ENCODE measurements around the gene EMILIN3.

Gene EMILIN3

GRCh38 chr20:41364967-41365765, 1.5 kb downstream of the EMILIN3 start:
- H3K36me3 ChIP-seq (ENCODE audit: control insufficient read depth in 2 of 2, insufficient read depth in 1 of 2, low read length in 2 of 2): peaks cover 0 to 41% of the 10 kb centered on the region in 2 experiments; a peak in 1 of 3 replicates
- no peaks in the 10 kb centered on the region for H3K4me1 ChIP-seq (ENCODE audit: control insufficient read depth, insufficient read depth, low read length)
- CTCF ChIA-PET: interaction anchor here (0.9 to 1.7 kb wide), 2 partner anchors 46 to 192 kb away, joined by 3 to 6 read pairs; no protein-coding TSS in a partner anchor
- TF ChIP-seq KLF9 (tag by site-specific recombination; IDR thresholded peaks at IDR 0.05; ENCODE audit: low read depth) (0 out of 2 replicates have a peak, but pooled peaks have one; percentile 29), ZNF426 (tag by site-specific recombination; IDR thresholded peaks at IDR 0.05) (no peak)
- H3K9me3 ChIP-seq (ENCODE audit: control insufficient read depth, insufficient read depth, low read depth, low read length): no peaks in the 10 kb centered on the region
- no peak overlapping the region for H3K4me3 ChIP-seq (ENCODE audit: low read depth, low read length)
- no peak overlapping the region for H3K27ac ChIP-seq (ENCODE audit: extremely low read depth, low read depth, low read length)
- POLR2A ChIA-PET: no interaction called here

- ChIA-PET CTCF (interaction anchor here (0.6 to 1.1 kb wide), 3 partner anchors 11 to 229 kb away, joined by 3 read pairs; no protein-coding TSS in a partner anchor), POLR2A (no interaction called here)
- Histone ChIP-seq H3K4me3 (ENCODE audit: low read depth, low read length) (no peak overlapping the region), H3K36me3 (ENCODE audit: control insufficient read depth in 2 of 2, insufficient read depth in 1 of 2, low read length in 2 of 2) (peaks cover 0 to 46% of the 10 kb centered on the region in 2 experiments; a peak in 1 of 3 replicates), H3K27ac (ENCODE audit: extremely low read depth, low read depth, low read length) (no peak overlapping the region), H3K9me3 (ENCODE audit: control insufficient read depth, insufficient read depth, low read depth, low read length) (no peaks in the 10 kb centered on the region), H3K4me1 (ENCODE audit: control insufficient read depth, insufficient read depth, low read length) (no peaks in the 10 kb centered on the region)
- TF ChIP-seq GLIS2 (tag by site-specific recombination; IDR thresholded peaks at IDR 0.05) (0 out of 2 replicates have a peak, but pooled peaks have one; percentile 23), ZNF776 (tag by site-specific recombination; IDR thresholded peaks at IDR 0.05; ENCODE audit: borderline replicate concordance) (no peak), ZNF600 (tag by site-specific recombination; IDR thresholded peaks at IDR 0.05) (peak; percentile 45), ZNF426 (tag by site-specific recombination; IDR thresholded peaks at IDR 0.05) (no peak), CTCF (tag by site-specific recombination; IDR thresholded peaks at IDR 0.05) (peak; percentile 37; the same call in 1 of the 2 replicates)
Observed at GRCh38 chr20:41364236-41364855, 2.3 kb downstream of the EMILIN3 start.

GRCh38 chr20:41363601-41364000, 3.0 kb downstream of the EMILIN3 start:
- POLR2A ChIA-PET: no interaction called here
- no peak overlapping the region for H3K27ac ChIP-seq (ENCODE audit: extremely low read depth, low read depth, low read length)
- H3K4me3 ChIP-seq (ENCODE audit: low read depth, low read length): no peak overlapping the region
- TF ChIP-seq ZEB2 (tag by site-specific recombination; IDR thresholded peaks at IDR 0.05): no peak
- no peak for TF ChIP-seq ZNF366 (tag by site-specific recombination; conservative IDR thresholded peaks at IDR 0.05)
- no peak for TF ChIP-seq ZNF23 (tag by site-specific recombination; IDR thresholded peaks at IDR 0.05; ENCODE audit: borderline replicate concordance)
- no peak for TF ChIP-seq ZBTB10 (tag by site-specific recombination; IDR thresholded peaks at IDR 0.05)
- no peak for TF ChIP-seq PRDM2 (tag by site-specific recombination; IDR thresholded peaks at IDR 0.05; ENCODE audit: borderline replicate concordance)
- no peak for TF ChIP-seq GLIS2 (tag by site-specific recombination; IDR thresholded peaks at IDR 0.05)
- TF ChIP-seq ZBTB7A (tag by site-specific recombination; IDR thresholded peaks at IDR 0.05; ENCODE audit: low read depth): no peak
- no peak for TF ChIP-seq EGR2 (tag by site-specific recombination; IDR thresholded peaks at IDR 0.05; ENCODE audit: low read depth)
- TF ChIP-seq ZNF670 (tag by site-specific recombination; IDR thresholded peaks at IDR 0.05; ENCODE audit: low read depth): no peak
- H3K36me3 ChIP-seq (ENCODE audit: control insufficient read depth in 2 of 2, insufficient read depth in 1 of 2, low read length in 2 of 2): peaks cover 0 to 49% of the 10 kb centered on the region in 2 experiments; a peak in 2 of 3 replicates
- H3K4me1 ChIP-seq (ENCODE audit: control insufficient read depth, insufficient read depth, low read length): no peaks in the 10 kb centered on the region
- CTCF ChIA-PET: interaction anchor here (0.6 to 1.1 kb wide), 2 partner anchors 11 to 228 kb away, joined by 3 read pairs; no protein-coding TSS in a partner anchor
- H3K9me3 ChIP-seq (ENCODE audit: control insufficient read depth, insufficient read depth, low read depth, low read length): no peaks in the 10 kb centered on the region
